ENCODE measurements around the gene ACTR3.

GRCh38 chr2:113967272-113967671, 77.4 kb downstream of the ACTR3 start:
- TF ChIP-seq CTCF (IDR thresholded peaks at IDR 0.05) (no peak), POLR2A (IDR thresholded peaks at IDR 0.05) (no peak)
